Upper lobe of left lung (tissue), 4 donors: ENCODE results near the gene MRPS23.

Experiments used
- POLR2A ChIP-seq, 4 donors: fragments of 450-650 bp; IDR thresholded peaks; one replicate each; pipeline ENCODE4 v1.5.1; 2016 to 2017; ENCODE audit warnings: antibody characterized with exemption in 4 of 4, mild to moderate bottlenecking in 2 of 4
- POLR2AphosphoS5 ChIP-seq, 2 donors: sonication (generic); formaldehyde crosslinking; IDR thresholded peaks; one replicate each; pipeline ENCODE4 v1.5.1; 2017; ENCODE audit warnings: antibody characterized with exemption in 2 of 2
- TF ChIP-seq, protein P1 (sequence below), 6 experiments: fragments of 450-650 bp in 4 of 6; fragments of 200-600 bp in 2 of 6; sonication (generic) in 2 of 6; IDR thresholded peaks; one replicate each; pipeline ENCODE4 v1.5.1; 2016 to 2019; ENCODE audit warnings: antibody characterized with exemption in 6 of 6

GRCh38 chr17:57874434-57875289 is 24.8 kb upstream of the MRPS23 start:
- TF ChIP-seq, protein P1, sequence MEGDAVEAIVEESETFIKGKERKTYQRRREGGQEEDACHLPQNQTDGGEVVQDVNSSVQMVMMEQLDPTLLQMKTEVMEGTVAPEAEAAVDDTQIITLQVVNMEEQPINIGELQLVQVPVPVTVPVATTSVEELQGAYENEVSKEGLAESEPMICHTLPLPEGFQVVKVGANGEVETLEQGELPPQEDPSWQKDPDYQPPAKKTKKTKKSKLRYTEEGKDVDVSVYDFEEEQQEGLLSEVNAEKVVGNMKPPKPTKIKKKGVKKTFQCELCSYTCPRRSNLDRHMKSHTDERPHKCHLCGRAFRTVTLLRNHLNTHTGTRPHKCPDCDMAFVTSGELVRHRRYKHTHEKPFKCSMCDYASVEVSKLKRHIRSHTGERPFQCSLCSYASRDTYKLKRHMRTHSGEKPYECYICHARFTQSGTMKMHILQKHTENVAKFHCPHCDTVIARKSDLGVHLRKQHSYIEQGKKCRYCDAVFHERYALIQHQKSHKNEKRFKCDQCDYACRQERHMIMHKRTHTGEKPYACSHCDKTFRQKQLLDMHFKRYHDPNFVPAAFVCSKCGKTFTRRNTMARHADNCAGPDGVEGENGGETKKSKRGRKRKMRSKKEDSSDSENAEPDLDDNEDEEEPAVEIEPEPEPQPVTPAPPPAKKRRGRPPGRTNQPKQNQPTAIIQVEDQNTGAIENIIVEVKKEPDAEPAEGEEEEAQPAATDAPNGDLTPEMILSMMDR (IDR thresholded peaks at IDR 0.05), result no peak
- TF ChIP-seq POLR2A (IDR thresholded peaks at IDR 0.05), result peak in 1 of 4 donors; percentile 16
- no peak for TF ChIP-seq POLR2AphosphoS5 (IDR thresholded peaks at IDR 0.05)
